Measurements from ENCODE around the gene KLRF1. TPM values are rescaled to one million over a fixed set of nuclear protein-coding genes. Genes with fewer than 3 reads are reported as not detected.

The KLRF1 gene
- total RNA-seq, 2 experiments from 2014 or later = not detected

DNA sequence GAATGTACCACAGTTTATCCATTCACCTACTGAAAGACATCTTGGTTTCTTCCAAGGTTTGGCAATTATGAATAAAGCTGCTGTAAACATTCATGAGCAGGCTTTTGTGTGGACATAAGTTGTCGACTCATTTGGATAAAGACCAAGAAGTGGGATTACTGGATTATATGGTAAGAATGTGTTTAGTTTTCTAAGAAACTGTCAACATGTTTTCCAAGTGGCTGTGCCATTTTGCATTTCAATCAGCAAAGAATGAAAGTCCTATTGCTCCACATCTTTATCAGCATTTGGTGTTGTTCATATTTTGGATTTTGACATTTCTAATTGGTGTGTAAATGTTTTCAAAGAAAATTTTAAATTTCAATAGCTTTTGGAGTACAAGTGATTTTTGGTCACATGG lies 27.3 kb upstream of the KLRF1 start:
- ChIA-PET POLR2A (no interaction called here), CTCF (interaction anchor here (0.9 to 9.5 kb wide), 5 partner anchors 9 to 72 kb away, joined by 3 to 119 read pairs (median 5); no protein-coding TSS in a partner anchor)

GRCh38 chr12:9805883-9806282 lies 21.4 kb upstream of the KLRF1 start:
- ChIA-PET POLR2A (no interaction called here), CTCF (interaction anchor here (1.3 kb wide), 1 partner anchor 8 kb away, joined by 3 read pairs; no protein-coding TSS in a partner anchor)

DNA sequence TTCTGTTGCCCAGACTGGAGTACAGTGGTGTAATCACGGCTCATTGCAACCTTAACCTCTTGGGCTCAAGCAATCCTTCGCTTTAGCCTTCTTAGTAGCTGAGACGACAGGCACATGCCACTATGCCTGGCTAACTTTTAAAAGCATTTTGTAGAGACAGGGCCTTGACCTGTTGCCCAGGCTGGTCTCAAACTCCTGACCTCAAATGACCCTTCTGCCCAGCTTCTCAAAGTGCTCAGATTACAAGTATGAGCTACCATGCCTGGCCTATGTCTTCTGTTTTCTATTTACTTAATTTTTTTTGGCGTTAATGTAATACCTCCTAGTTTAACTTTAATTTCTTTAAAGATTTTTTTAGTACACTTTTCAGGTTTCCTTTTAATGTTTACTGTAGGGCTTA lies 20.6 kb upstream of the KLRF1 start:
- ChIA-PET POLR2A (no interaction called here), CTCF (interaction anchor here (1.0 kb wide), 1 partner anchor 334 kb away, joined by 3 read pairs; no protein-coding TSS in a partner anchor)

DNA sequence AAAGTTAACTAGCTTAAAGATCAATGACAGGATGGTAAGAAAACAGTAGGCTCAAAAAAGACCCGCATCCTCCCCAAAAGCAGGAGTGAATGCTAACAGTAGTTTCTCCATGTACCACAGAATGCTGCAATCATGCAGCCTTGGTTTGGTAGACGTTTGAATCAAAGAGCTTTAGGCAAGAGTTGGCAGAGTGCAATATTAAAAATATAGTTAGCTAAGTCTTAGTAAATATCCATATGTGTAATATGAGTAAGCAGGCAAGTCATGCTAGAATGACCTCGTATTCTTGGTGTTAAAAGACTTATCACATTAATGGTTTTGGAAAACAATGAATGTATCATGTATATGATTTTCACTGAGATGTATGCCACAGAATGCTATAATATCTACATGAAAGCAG lies 18.8 kb upstream of the KLRF1 start:
- ChIA-PET POLR2A (no interaction called here), CTCF (interaction anchor here (1.1 kb wide), 1 partner anchor 9 kb away, joined by 3 read pairs; no protein-coding TSS in a partner anchor)

DNA sequence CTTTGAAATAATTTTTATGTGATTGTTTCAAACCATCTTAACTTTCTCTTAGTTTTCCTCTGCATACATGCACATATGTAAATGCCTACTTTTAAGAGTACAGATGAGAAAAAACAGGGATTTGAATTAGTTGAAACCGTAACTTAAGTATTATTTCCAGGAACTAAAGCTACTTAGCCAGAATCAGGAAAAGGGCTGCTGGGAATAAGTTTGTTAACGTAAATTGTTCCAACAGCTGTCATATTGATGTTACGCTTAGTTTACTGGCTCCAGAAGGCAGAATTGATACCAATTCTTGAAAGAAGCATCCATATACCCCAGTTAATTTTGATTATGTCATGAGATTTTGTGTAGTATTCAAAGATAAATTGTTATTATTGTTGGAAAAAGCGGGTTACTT lies 17.9 kb upstream of the KLRF1 start:
- ChIA-PET CTCF (interaction anchor here (1.1 kb wide), 1 partner anchor 10 kb away, joined by 3 read pairs; no protein-coding TSS in a partner anchor), POLR2A (no interaction called here)

GRCh38 chr12:9809866-9810265 lies 17.4 kb upstream of the KLRF1 start:
- ChIA-PET POLR2A (no interaction called here), CTCF (no interaction called here)

DNA sequence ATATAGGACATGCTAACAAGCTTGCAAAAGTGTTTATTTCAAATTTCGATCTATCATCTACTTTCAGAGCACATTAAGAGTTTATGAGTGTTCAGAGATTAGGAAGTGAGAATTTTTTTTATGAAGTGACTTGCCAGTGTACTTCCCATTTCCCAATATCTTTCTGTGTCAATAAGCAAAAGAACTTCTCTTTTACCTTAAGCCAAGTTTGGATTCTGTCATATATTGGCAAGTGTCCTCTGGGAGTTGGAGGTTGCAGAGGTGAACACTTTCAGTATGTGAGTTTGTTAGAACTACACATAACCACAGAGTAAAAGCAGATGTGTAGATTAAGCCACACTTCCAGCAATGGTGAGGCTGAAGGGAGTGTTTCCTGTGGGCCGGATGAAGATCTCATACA lies 16.6 kb upstream of the KLRF1 start:
- ChIA-PET POLR2A (no interaction called here), CTCF (interaction anchor here (0.6 kb wide), 1 partner anchor 14 kb away, joined by 4 read pairs; no protein-coding TSS in a partner anchor)

DNA sequence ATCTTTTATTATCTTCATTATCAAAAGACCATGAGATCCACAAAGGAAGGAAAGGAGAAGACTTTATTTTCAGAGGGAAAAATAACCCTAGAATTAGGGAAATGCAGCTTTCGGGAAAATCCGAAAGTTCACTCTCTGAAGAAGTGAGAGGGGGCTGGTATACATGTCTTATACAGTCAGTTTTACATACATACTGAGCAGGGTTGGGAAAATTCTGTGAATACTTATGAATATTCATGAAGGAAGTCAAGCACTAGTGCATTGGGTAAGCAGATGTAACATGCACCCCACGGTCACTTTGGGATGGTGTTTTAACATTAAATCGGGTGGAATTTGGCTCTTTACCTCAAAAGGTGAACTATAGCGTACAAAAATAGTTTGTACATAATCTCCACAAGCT lies 15.7 kb upstream of the KLRF1 start:
- ChIA-PET POLR2A (no interaction called here), CTCF (interaction anchor here (0.6 to 1.3 kb wide), 4 partner anchors 61 to 763 kb away, joined by 3 to 4 read pairs (median 4); no protein-coding TSS in a partner anchor)

DNA sequence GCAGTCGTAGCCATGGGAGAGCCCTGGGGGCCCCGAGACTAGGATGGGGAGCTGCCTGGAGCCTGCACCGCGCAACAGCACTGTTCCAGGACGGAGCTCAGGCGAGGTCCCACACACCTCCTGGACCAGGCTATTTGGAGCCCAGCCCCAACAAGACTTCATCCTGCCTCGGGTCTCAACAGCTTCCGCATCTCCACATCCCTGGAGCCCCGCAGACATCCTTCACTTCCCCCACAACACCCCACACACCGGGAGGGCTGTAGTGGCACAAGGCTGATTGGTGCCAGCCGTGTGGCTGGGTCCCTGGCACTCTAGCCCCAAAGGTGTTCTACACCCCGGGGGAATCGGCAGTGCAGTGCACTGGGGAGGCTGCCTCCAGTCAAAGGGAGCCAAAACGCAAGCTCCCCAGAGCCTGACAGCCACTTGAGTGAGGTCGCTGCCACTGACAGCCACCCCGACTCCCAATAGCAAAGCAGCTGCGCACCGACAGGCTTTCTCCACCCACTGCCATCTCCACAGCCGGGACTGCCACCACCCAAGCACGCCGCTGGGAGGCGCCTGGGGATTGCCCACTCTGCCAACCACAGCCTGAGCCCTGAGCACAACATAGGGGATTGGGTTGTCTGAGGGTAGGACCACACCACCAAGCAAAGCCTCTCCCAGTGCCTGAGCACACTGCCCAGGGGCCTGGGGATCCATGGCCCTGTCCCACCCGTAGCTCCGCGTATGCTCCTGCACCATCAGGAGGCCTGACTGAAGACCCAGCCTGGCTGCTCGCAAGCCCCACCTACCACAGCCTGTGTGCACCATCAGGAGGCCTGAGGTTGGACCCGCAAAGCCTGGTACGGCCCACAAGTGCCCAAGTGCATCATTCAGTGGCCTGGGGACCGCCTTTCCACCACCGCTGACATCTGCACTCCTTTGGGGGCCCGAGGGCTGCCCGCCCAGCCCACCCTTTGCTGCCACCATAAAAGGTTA lies 13.2 kb upstream of the KLRF1 start:
- POLR2A ChIA-PET = interaction anchor here (0.6 kb wide), 1 partner anchor 98 kb away, joined by 5 read pairs; no protein-coding TSS in a partner anchor
- CTCF ChIA-PET = interaction anchor here (0.5 to 2.1 kb wide), 24 partner anchors 9 to 341 kb away, joined by 3 to 20 read pairs (median 4); partner anchors contain the start of genes CLEC12B, CLEC2A and CLEC7A

GRCh38 chr12:9820281-9820930 lies 6.9 kb upstream of the KLRF1 start:
- ChIA-PET CTCF (interaction anchor here (1.4 kb wide), 1 partner anchor 77 kb away, joined by 3 read pairs; no protein-coding TSS in a partner anchor), POLR2A (no interaction called here)

DNA sequence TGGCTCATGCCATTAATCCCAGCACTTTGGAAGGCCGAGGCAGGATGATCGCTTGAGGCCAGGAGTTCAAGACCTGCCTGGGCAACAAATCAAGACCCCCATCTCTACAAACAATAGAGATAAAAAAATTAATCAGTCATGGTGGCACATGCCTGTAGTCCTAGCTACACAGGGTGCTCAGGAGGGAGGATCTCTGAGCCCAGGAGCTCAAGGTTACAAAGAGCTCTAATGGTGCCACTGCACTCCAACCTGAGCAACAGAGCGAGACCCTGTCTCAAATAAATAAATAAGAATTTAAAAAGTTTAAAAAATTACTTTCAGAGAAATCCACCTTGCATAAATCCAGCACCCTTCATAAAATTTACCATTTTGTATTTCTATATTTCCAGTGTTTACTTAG lies 2.2 kb downstream of the KLRF1 start:
- CTCF ChIA-PET = no interaction called here
- POLR2A ChIA-PET = no interaction called here

DNA sequence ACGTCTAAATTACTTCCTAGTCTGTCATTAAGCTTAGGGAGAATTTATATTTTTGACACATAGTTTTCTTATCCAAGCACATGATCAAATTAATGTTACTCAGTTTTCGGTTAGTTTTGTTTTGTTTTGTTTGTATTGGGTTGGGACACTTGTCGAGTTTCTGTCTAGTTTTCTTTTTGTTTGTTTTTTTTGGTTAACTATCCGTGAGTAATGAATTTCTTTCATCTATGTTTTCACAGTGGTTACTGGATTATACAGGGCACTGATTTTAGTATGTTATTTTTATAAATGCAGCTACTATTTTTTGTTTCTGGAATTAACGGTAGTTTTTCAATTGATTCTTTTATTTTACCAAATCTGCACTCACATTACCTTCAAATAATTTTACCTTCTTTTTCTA lies 2.7 kb downstream of the KLRF1 start:
- CTCF ChIA-PET = no interaction called here

GRCh38 chr12:9831720-9832119 lies 4.4 kb downstream of the KLRF1 start:
- ChIA-PET POLR2A (no interaction called here), CTCF (no interaction called here)

More for the DNA sequence above, 2.7 kb downstream of the KLRF1 start:
- POLR2A ChIA-PET = interaction anchor here (0.6 kb wide), 1 partner anchor 35 kb away, joined by 3 read pairs; no protein-coding TSS in a partner anchor

DNA sequence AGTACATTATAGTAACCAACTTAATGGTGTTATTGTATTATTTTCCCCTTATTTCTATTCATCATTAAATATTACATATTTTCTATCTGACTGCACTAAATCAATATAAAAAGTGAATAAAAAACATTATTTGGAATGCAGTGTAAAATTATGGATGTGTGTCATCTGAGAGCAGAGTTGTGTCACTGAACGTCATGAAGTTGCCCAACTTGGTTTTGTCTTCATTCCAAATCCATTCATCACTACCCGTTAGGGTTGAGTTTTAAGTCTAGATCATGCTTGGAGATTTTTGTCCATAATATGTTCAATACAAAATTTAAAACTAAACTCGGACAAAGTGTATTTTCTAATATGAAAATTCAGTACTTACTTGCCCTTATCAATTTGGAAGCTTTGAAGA lies 16.1 kb downstream of the KLRF1 start:
- CTCF ChIA-PET = no interaction called here
- POLR2A ChIA-PET = no interaction called here

- ChIA-PET CTCF (interaction anchor here (1.0 kb wide), 1 partner anchor 18 kb away, joined by 4 read pairs; no protein-coding TSS in a partner anchor), POLR2A (no interaction called here)
Measured at GRCh38 chr12:9848899-9849298, 21.6 kb downstream of the KLRF1 start.

DNA sequence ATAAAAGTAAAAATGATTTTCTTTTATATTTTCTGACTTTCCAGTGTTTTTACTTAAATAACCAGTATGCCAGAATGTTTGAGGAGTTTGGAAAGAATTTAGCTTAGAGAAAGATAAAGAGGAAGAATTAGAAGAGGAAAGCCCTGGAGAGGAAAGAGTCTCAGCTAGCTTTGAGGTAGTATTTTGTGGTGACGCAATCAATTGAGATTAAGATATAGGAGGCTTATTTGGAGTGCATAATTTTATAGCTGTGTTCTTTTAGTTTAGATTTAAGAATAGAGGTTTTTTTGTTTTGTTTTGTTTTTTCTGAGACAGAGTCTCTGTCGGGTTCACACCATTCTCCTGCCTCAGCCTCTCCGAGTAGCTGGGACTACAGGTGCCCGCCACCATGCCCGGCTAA lies 23.8 kb downstream of the KLRF1 start:
- POLR2A ChIA-PET = no interaction called here
- CTCF ChIA-PET = no interaction called here

GRCh38 chr12:9851927-9852326 lies 24.6 kb downstream of the KLRF1 start:
- ChIA-PET CTCF (interaction anchor here (0.6 kb wide), 1 partner anchor 100 kb away, joined by 3 read pairs; no protein-coding TSS in a partner anchor), POLR2A (no interaction called here)

- CTCF ChIA-PET = interaction anchor here (1.3 kb wide), 1 partner anchor 42 kb away, joined by 3 read pairs; no protein-coding TSS in a partner anchor
- POLR2A ChIA-PET = no interaction called here
Measured at GRCh38 chr12:9856151-9856550, 28.9 kb downstream of the KLRF1 start.

GRCh38 chr12:9856894-9857293 lies 29.6 kb downstream of the KLRF1 start:
- POLR2A ChIA-PET = no interaction called here
- CTCF ChIA-PET = interaction anchor here (1.3 kb wide), 1 partner anchor 43 kb away, joined by 3 read pairs; no protein-coding TSS in a partner anchor

DNA sequence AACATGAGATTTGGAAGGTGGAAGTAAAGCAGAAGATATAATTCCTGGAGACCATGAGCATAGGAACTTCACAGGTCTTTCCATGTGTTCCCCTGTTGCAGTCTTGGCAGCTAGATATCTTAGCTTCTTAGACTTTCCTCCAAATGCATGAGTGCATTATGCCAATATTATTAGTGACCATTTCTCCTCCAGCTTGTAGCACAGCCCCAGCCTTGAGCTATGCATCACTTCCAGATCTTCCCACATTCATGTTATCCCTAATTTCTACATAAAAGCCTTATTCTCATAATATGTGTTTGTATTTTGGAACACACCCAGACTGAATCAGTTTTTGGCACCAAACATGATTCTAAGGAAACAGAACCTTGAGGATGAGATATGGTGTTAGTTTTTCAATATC lies 30.9 kb downstream of the KLRF1 start:
- ChIA-PET POLR2A (no interaction called here), CTCF (no interaction called here)

Measured in activated CD8-positive, alpha-beta memory T cell treated with anti-CD3 and anti-CD28 coated beads for 36 hours (primary cell).